ENCODE results near the gene MAD1L1.

GRCh38 chr7:2220030-2220429 lies 12.7 kb downstream of the MAD1L1 start:
- TF ChIP-seq PBX3 (CRISPR knock-in tag; IDR thresholded peaks at IDR 0.05; ENCODE audit: borderline replicate concordance) (no peak), GRHL1 (CRISPR knock-in tag; conservative IDR thresholded peaks at IDR 0.05) (no peak), KIAA2018 (CRISPR knock-in tag; IDR thresholded peaks at IDR 0.05; ENCODE audit: borderline replicate concordance) (no peak), MEIS1 (CRISPR knock-in tag; IDR thresholded peaks at IDR 0.05; ENCODE audit: borderline replicate concordance) (no peak), ZFP62 (CRISPR knock-in tag; IDR thresholded peaks at IDR 0.05) (no peak)

All from HepG2 (cell line).